HG02852 (cell line): ENCODE measurements around the gene USP38.
"Not testable (repeated sequence)": the region's sequence is repeated elsewhere in the genome, so short reads cannot be mapped to it uniquely, and the experiment has no call there.

Experiments
- ATAC-seq: cut with Tn5 transposase; IDR thresholded peaks from one replicate; pipeline ENCODE4 v1.9.1; 2021; ENCODE audit warnings: mild to moderate bottlenecking, moderate library complexity; ENCODE audit not compliant: unreplicated experiment

Gene USP38

DNA sequence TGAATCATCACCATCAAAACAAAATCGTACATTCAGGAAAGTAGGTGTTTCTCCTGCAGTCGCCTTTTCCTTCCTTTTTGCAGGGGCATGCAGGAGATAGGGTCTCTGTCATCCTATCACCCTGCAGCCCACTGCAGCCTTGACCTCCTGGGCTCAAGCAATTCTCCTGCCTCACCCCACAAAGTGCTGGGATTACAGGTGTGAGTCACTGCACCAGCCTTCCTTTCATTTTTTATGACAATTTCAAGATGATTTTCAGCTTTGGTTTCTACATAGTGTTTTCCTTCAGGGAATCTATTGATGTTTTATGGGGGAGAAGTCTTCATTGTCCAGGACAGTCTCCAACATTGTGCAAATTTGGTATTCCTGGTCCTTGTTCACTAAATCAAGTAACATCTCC lies 71.7 kb downstream of the USP38 start:
- ATAC-seq = no peak

- no peak for ATAC-seq
Observed at GRCh38 chr4:143257356-143257755, 72.6 kb downstream of the USP38 start.

- ATAC-seq = no peak
Observed at GRCh38 chr4:143260750-143261149, 76.0 kb downstream of the USP38 start.

- no peak for ATAC-seq
Observed at GRCh38 chr4:143262838-143263237, 78.1 kb downstream of the USP38 start.

DNA sequence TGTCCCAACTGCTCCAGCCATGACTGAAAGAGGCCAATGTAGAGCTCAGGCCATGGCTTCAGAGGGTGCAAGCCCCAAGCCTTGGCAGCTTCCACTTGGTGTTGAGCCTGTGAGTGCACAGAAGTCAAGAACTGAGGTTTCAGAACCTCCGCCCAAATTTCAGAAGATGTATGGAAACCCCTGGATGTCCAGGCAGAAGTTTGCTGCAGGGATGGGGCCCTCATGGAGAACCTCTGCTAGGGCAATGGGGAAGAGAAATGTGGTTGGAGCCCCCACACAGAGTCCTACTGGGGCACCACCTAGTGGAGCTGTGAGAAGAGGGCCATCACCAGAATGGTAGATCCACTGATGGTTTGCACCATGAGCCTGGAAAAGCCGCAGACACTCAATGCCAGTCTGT lies 83.0 kb downstream of the USP38 start:
- ATAC-seq = not testable (repeated sequence)

- no peak for ATAC-seq
Observed at GRCh38 chr4:143270256-143270838, 85.6 kb downstream of the USP38 start.
